GM12873 (cell line): ENCODE measurements around the gene DRC3.

Experiments used
- CTCF ChIP-seq: IDR thresholded peaks from 2 replicates; pipeline ENCODE4 v1.5.1; 2012; ENCODE audit warnings: low read depth, mild to moderate bottlenecking, moderate library complexity, low read length, control low read depth; ENCODE audit not compliant: insufficient read depth; ENCODE audit errors: missing control alignments

Gene DRC3

GRCh38 chr17:18043491-18043890, 70.8 kb downstream of the DRC3 start:
- TF ChIP-seq CTCF, result peak; percentile 24

GRCh38 chr17:18044609-18045008, 71.9 kb downstream of the DRC3 start:
- TF ChIP-seq CTCF, result no peak

GRCh38 chr17:18045691-18046350, 73.2 kb downstream of the DRC3 start:
- TF ChIP-seq CTCF, result no peak

DNA sequence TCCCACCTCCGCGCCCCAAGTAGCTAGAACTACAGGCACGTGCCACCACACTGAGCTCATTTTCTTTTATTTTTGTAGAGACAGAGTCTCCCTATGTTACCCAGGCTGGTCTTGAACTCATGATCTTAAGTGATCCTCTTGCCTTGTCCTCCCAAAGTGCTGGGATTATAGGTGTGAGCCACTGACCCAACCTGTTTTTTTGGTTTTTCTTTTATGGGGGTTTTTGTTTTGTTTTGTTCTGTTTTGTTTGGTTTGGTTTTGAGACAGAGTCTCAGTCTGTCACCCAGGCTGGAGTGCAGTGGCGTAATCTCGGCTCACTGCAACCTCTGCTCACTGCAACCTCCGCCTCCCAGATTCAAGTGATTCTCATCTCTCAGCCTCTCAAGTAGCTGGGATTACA, 82.9 kb downstream of the DRC3 start:
- TF ChIP-seq CTCF, result no peak

DNA sequence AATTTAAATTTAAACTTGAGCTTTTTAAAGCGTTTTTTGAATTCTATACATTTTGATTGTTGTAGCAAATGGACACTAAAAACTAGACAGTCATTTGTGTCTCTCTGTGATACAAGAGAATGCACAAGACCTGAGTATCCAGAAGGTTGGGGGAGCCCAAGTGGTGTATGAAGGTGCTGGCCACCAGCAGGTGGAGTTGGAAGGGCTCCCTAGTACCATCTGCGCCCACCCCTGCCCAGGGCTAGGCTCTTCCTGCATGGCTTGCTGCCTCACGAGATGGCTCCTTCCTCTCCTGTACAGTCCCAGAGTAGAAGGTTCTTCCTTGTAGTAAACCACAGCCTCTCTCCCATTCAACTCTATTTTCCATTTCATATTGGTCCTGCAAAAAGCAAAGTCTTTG, 83.6 kb downstream of the DRC3 start:
- TF ChIP-seq CTCF, result no peak

DNA sequence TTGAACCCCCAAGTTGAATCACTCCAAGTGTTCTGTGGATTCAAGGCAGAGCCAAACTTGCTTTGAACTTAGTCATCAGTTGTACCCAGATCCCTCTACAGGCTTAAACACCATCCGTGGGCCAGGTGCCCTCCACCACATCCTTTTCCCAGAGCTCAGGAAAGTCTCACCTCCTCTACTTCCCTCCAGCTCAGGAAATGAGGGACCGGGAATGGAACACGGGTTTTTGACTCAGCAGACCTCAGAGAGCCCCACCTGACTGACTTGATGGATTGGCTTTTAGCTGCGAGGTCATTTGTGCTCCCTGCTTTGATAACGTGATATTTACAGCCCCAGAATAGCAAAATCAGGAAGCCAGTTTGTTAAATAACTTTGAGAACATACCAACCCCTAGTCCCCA, 86.6 kb downstream of the DRC3 start:
- TF ChIP-seq CTCF, result no peak

DNA sequence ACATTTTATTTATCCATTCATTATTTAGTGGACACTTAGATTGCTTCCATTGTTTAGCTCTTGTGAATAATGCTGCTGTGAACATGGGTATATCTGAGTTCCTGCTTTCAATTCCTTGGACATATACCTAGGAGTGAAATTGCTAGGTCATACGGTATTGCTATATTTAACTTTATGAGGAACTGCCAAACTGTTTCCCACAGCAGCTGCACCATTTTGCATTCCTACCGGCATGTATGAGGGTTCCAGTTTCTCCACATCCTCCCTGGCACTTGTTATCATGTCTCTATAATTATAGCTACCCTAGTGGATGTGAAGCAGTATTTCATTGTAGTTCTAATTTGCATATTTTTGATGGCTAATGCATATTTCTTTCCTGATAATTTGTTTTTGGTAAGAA, 91.4 kb downstream of the DRC3 start:
- no peak for TF ChIP-seq CTCF
